Panc1 (cell line): Measurements from ENCODE around the gene ODF4. TPM values are rescaled to one million over a fixed set of nuclear protein-coding genes. Genes with fewer than 3 reads are reported as not detected.
"Not testable (repeated sequence)": the region's sequence is repeated elsewhere in the genome, so short reads cannot be mapped to it uniquely, and the experiment has no call there.

Experiments
- ATAC-seq: fragments of 200-7000 bp; cut with Tn5 transposase; 2 replicates; pipeline ENCODE4 v1.9.1; 2020; ENCODE audit warnings: mild to moderate bottlenecking, moderate library complexity
- BruUV-seq: library from RNA; stranded (reverse); fragments of 400-500 nt; replicated peaks from 2 replicates; lab custom pipeline; 2021; lab: Mats Ljungman, UMichigan
- CTCF ChIA-PET: fragments of 300-600 bp; sonication (Branson Sonifier 250); formaldehyde crosslinking; loops from one replicate; lab custom pipeline; 2022; ENCODE audit warnings: antibody characterized with exemption; lab: Charles Lee
- POLR2A ChIA-PET: fragments of 300-600 bp; sonication (Branson Sonifier 250); formaldehyde crosslinking; loops from one replicate; lab custom pipeline; 2022; ENCODE audit warnings: antibody characterized with exemption; lab: Charles Lee
- DNase-seq: peaks from one replicate; pipeline ENCODE4 v3.0.0-alpha.2; 2010; ENCODE audit warnings: low read depth, low spot score
- H3K27ac ChIP-seq: 2 replicates; pipeline ENCODE4 v1.5.1; 2011; ENCODE audit warnings: mild to moderate bottlenecking, low read length, inconsistent platforms
- H3K27me3 ChIP-seq: fragments of 200-500 bp; sonication (Bioruptor generic); 2 replicates; pipeline ENCODE4 v1.6.0; 2014; ENCODE audit warnings: low read length, inconsistent platforms; ENCODE audit not compliant: control insufficient read depth, insufficient read depth
- H3K36me3 ChIP-seq: fragments of 200-500 bp; sonication (Bioruptor generic); 2 replicates; pipeline ENCODE4 v1.5.1; 2014; ENCODE audit warnings: inconsistent platforms, mild to moderate bottlenecking, low read length, moderate library complexity; ENCODE audit not compliant: control insufficient read depth, insufficient read depth
- H3K4me1 ChIP-seq: 2 replicates; pipeline ENCODE4 v1.5.1; 2011; ENCODE audit warnings: inconsistent platforms, mild to moderate bottlenecking, low read length, moderate library complexity; ENCODE audit not compliant: control insufficient read depth, insufficient read depth
- H3K4me3 ChIP-seq, 2 experiments: 2 replicates each; pipeline ENCODE4 v1.5.1; 2011 to 2012; ENCODE audit warnings: low read depth in 2 of 2, low read length in 2 of 2, mild to moderate bottlenecking in 2 of 2, inconsistent platforms in 1 of 2, moderate library complexity in 1 of 2
- H3K9me3 ChIP-seq: fragments of 200-500 bp; sonication (Bioruptor generic); 2 replicates; pipeline ENCODE4 v1.5.1; 2014; ENCODE audit warnings: low read depth, mild to moderate bottlenecking, inconsistent platforms, low read length, moderate library complexity; ENCODE audit not compliant: control insufficient read depth, insufficient read depth
- POLR2AphosphoS5 ChIP-seq: IDR thresholded peaks from 2 replicates; pipeline ENCODE4 v1.6.1; 2012; ENCODE audit warnings: mild to moderate bottlenecking, low read depth, low read length, moderate library complexity
- SIN3A ChIP-seq: IDR thresholded peaks from 2 replicates; pipeline ENCODE4 v1.6.1; 2012; ENCODE audit warnings: low read depth, mild to moderate bottlenecking, low read length, moderate library complexity, borderline replicate concordance; ENCODE audit not compliant: insufficient read depth
- TCF7L2 ChIP-seq: IDR thresholded peaks from 2 replicates; pipeline ENCODE4 v1.6.1; 2011; ENCODE audit warnings: mild to moderate bottlenecking, low read depth, low read length, inconsistent platforms
- in situ Hi-C: cut with HindIII; loops from 2 replicates; pipeline ENCODE4 v1.10.0; 2016; ENCODE audit warnings: low sequenced_read_pairs, low pct_unique_long_range_greater_than_20kb
- intact Hi-C: fragments of 100-400 bp; cut with micrococcal nuclease; formaldehyde crosslinking; loops from one replicate; pipeline ENCODE4 v1.10.0; 2022; ENCODE audit not compliant: unreplicated experiment
- total RNA-seq: library from RNA; stranded (reverse); gene quantifications from one replicate; pipeline ENCODE4 v1.2.1, GENCODE V29; 2021; ENCODE audit not compliant: unreplicated experiment
- TF ChIP-seq, protein P1 (sequence below), 2 experiments: IDR thresholded peaks; 2 replicates each; pipeline ENCODE4 v1.6.1; 2011 to 2012; ENCODE audit warnings: low read depth in 2 of 2, control low read depth in 1 of 2, low read length in 1 of 2, mild to moderate bottlenecking in 1 of 2, moderate library complexity in 1 of 2; ENCODE audit not compliant: insufficient read depth in 1 of 2
- TF ChIP-seq, protein P2 (sequence below): fragments of 450-650 bp; IDR thresholded peaks from 2 replicates; pipeline ENCODE4 v1.5.1; 2017; ENCODE audit warnings: mild to moderate bottlenecking

The ODF4 gene
- total RNA-seq, 1 experiment from 2014 or later, result not detected

DNA sequence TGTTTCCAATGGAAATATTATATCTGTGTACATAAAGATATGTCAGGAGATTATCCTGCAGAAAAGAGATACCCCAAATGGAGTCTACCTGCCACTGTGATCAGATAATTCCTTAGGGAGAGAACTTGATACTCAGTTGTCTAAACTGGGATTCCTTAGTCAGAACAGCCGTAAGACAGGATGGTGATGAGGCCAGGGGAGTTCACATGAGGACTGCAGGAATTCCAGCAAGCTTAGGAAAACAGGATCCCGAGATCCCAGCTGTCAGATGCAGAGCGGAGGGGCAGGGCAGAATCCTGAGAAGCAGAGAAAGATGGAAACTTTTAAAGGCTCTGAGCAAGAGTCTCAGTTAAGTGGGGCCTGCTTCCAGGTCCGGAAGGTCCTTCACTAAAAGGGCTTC, 32.1 kb downstream of the ODF4 start:
- intact Hi-C loops, result no loop called here
- ChIA-PET CTCF (no interaction called here), POLR2A (no interaction called here)
- no peak overlapping the region for H3K4me3 ChIP-seq
- H3K36me3 ChIP-seq, result peaks cover 6% of the 10 kb centered on the region; the same call in 1 of the 2 replicates
- H3K9me3 ChIP-seq, result no peaks in the 10 kb centered on the region
- peaks cover 5% of the 10 kb centered on the region; the same call in 1 of the 2 replicates for H3K4me1 ChIP-seq
- TF ChIP-seq SIN3A (no peak), POLR2AphosphoS5 (no peak), TCF7L2 (no peak)
- TF ChIP-seq, protein P1, sequence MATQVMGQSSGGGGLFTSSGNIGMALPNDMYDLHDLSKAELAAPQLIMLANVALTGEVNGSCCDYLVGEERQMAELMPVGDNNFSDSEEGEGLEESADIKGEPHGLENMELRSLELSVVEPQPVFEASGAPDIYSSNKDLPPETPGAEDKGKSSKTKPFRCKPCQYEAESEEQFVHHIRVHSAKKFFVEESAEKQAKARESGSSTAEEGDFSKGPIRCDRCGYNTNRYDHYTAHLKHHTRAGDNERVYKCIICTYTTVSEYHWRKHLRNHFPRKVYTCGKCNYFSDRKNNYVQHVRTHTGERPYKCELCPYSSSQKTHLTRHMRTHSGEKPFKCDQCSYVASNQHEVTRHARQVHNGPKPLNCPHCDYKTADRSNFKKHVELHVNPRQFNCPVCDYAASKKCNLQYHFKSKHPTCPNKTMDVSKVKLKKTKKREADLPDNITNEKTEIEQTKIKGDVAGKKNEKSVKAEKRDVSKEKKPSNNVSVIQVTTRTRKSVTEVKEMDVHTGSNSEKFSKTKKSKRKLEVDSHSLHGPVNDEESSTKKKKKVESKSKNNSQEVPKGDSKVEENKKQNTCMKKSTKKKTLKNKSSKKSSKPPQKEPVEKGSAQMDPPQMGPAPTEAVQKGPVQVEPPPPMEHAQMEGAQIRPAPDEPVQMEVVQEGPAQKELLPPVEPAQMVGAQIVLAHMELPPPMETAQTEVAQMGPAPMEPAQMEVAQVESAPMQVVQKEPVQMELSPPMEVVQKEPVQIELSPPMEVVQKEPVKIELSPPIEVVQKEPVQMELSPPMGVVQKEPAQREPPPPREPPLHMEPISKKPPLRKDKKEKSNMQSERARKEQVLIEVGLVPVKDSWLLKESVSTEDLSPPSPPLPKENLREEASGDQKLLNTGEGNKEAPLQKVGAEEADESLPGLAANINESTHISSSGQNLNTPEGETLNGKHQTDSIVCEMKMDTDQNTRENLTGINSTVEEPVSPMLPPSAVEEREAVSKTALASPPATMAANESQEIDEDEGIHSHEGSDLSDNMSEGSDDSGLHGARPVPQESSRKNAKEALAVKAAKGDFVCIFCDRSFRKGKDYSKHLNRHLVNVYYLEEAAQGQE (IDR thresholded peaks at IDR 0.05; ENCODE audit: insufficient read depth in 1 of 2, low read depth in 2 of 2, low read length in 1 of 2), result no peak
- TF ChIP-seq, protein P2, sequence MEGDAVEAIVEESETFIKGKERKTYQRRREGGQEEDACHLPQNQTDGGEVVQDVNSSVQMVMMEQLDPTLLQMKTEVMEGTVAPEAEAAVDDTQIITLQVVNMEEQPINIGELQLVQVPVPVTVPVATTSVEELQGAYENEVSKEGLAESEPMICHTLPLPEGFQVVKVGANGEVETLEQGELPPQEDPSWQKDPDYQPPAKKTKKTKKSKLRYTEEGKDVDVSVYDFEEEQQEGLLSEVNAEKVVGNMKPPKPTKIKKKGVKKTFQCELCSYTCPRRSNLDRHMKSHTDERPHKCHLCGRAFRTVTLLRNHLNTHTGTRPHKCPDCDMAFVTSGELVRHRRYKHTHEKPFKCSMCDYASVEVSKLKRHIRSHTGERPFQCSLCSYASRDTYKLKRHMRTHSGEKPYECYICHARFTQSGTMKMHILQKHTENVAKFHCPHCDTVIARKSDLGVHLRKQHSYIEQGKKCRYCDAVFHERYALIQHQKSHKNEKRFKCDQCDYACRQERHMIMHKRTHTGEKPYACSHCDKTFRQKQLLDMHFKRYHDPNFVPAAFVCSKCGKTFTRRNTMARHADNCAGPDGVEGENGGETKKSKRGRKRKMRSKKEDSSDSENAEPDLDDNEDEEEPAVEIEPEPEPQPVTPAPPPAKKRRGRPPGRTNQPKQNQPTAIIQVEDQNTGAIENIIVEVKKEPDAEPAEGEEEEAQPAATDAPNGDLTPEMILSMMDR, result no peak
- no peak overlapping the region for H3K27ac ChIP-seq
- DNase-seq, result no peak
- ATAC-seq, result no peak
- BruUV-seq, result no TSS peak
- in situ Hi-C loops, result no loop called here
- no peaks in the 10 kb centered on the region for H3K27me3 ChIP-seq

DNA sequence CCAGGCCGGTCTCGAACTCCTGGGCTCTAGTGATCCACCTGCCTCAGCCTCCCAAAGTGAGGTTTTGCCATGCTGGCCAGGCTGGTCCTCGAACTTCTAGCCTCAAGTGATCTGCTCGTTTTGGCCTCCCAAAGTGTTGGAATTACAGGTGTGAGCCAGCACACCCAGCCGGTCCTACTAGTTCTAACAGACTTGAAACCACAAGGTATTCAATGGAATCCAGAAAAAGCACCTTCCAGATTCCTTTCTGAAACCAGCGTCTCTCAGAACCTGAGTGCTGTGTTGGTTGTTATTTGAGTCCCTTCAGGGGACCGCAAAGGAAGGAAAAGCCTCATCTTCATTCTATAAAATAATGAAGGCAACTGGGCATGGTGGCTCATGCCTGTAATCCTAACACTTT, 32.8 kb downstream of the ODF4 start:
- ATAC-seq (no peak), DNase-seq (no peak)
- Histone ChIP-seq H3K27me3 (no peaks in the 10 kb centered on the region), H3K27ac (no peak overlapping the region), H3K4me3 (no peak overlapping the region), H3K36me3 (peaks cover 7% of the 10 kb centered on the region; the same call in 1 of the 2 replicates), H3K4me1 (peaks cover 9% of the 10 kb centered on the region), H3K9me3 (no peaks in the 10 kb centered on the region)
- TF ChIP-seq SIN3A (no peak), POLR2AphosphoS5 (no peak), TCF7L2 (no peak)
- TF ChIP-seq, protein P1 (IDR thresholded peaks at IDR 0.05; ENCODE audit: insufficient read depth in 1 of 2, low read depth in 2 of 2, low read length in 1 of 2), result no peak
- TF ChIP-seq, protein P2, result no peak
- in situ Hi-C loops (no loop called here), intact Hi-C loops (no loop called here)
- ChIA-PET POLR2A (no interaction called here), CTCF (no interaction called here)
- no TSS peak for BruUV-seq

DNA sequence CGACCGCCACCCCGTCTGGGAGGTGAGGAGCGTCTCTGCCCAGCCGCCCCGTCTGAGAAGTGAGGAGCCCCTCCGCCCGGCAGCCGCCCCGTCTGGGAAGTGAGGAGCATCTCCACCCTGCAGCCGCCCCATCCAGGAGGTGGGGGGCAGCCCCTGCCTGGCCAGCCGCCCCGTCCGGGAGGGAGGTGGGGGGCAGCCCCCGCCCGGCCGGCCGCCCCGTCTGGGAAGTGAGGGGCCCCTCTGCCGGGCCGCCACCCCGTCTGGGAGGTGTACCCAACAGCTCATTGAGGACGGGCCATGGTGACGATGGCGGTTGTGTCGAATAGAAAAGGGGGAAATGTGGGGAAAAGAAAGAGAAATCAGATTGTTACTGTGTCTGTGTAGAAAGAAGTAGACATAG, 34.2 kb downstream of the ODF4 start:
- in situ Hi-C loops, intact Hi-C loops, H3K4me3 ChIP-seq, CTCF ChIA-PET, ATAC-seq, BruUV-seq, H3K27ac ChIP-seq, DNase-seq, H3K27me3 ChIP-seq, H3K9me3 ChIP-seq, POLR2A ChIA-PET: not testable (repeated sequence)
- Histone ChIP-seq H3K4me1 (peaks cover 20% of the 10 kb centered on the region), H3K36me3 (peaks cover 13% of the 10 kb centered on the region)
